Ishikawa (cell line): Measurements from ENCODE around the gene COL13A1.

Experiments used
- YY1 ChIP-seq: IDR thresholded peaks from 2 replicates; pipeline ENCODE4 v1.6.1; 2012; ENCODE audit warnings: low read depth
- TF ChIP-seq, protein P1 (sequence below): IDR thresholded peaks from 2 replicates; pipeline ENCODE4 v1.6.1; 2012

DNA sequence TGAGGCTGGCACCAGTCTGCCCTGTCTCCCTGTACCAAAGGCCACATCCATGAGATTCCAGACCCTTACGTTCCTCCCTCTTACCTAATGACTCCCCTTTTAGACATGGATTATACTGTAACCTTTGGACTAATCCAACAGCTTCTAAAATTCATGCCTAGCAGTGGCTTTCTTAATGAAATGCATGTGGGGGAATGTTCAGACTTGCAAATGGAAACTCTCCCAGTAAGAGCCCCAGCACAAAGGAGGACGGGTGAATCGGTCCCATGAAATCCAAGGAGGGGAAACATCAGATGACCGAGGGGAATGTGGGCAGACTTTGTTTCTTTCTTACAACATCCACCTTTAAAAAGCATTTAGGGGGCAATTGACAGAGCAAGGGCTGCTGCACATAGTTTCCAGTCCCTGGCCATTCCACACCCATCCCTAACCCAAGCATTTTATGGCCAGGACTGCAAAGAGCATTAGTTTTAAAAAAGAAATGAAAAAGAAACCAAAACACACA is 71.5 kb downstream of the COL13A1 start:
- no peak for TF ChIP-seq YY1
- TF ChIP-seq, protein P1, sequence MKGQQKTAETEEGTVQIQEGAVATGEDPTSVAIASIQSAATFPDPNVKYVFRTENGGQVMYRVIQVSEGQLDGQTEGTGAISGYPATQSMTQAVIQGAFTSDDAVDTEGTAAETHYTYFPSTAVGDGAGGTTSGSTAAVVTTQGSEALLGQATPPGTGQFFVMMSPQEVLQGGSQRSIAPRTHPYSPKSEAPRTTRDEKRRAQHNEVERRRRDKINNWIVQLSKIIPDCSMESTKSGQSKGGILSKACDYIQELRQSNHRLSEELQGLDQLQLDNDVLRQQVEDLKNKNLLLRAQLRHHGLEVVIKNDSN = no peak
